Natural killer cell (primary cell): ENCODE results near the gene HDGFL3. TPM values are rescaled to one million over a fixed set of nuclear protein-coding genes. Genes with fewer than 3 reads are reported as not detected.

Experiments
- ATAC-seq, 3 donors: fragments of 150-1000 bp in 2 of 3; fragments of 200-7000 bp in 1 of 3; cut with Tn5 transposase; 1 replicate in 1 of 3; 2 replicates in 2 of 3; pipeline ENCODE4 v1.10.0; 2021; ENCODE audit warnings: mild to moderate bottlenecking in 2 of 3, moderate library complexity in 2 of 3
- DNase-seq, 2 donors: peaks; one replicate each; pipeline versions ENCODE4 v3.0.0 to v3.0.0-alpha.2; 2013 to 2021; ENCODE audit warnings: mixed read lengths in 1 of 2
- H3K27ac ChIP-seq: one replicate; pipeline ENCODE4 v1.5.1; 2013; ENCODE audit warnings: mild to moderate bottlenecking, low read length
- H3K27me3 ChIP-seq: one replicate; pipeline ENCODE4 v1.6.1; 2013; ENCODE audit warnings: low read length; ENCODE audit not compliant: control insufficient read depth, insufficient read depth
- H3K36me3 ChIP-seq: one replicate; pipeline ENCODE4 v1.6.1; 2013; ENCODE audit warnings: low read length; ENCODE audit not compliant: control insufficient read depth, insufficient read depth
- H3K4me1 ChIP-seq: one replicate; pipeline ENCODE4 v1.6.1; 2013; ENCODE audit warnings: low read length; ENCODE audit not compliant: control insufficient read depth, insufficient read depth
- H3K4me3 ChIP-seq: one replicate; pipeline ENCODE4 v1.5.1; 2013; ENCODE audit warnings: low read length
- H3K9me3 ChIP-seq: one replicate; pipeline ENCODE4 v1.6.1; 2013; ENCODE audit warnings: low read length; ENCODE audit not compliant: control insufficient read depth, insufficient read depth
- H3K27ac Mint-ChIP-seq, 2 donors: one replicate each; pipeline ENCODE4 v1.8.0; 2022; ENCODE audit warnings: mild to moderate bottlenecking in 2 of 2, mixed read lengths in 2 of 2, moderate library complexity in 1 of 2
- H3K27me3 Mint-ChIP-seq, 2 donors: one replicate each; pipeline ENCODE4 v1.8.0; 2022; ENCODE audit warnings: low read depth in 2 of 2, mixed read lengths in 2 of 2
- H3K36me3 Mint-ChIP-seq: one replicate; pipeline ENCODE4 v1.8.0; 2022; ENCODE audit warnings: mixed read lengths
- H3K4me1 Mint-ChIP-seq, 2 donors: one replicate each; pipeline ENCODE4 v1.8.0; 2022; ENCODE audit warnings: mixed read lengths in 2 of 2
- H3K4me3 Mint-ChIP-seq: one replicate; pipeline ENCODE4 v1.8.0; 2022; ENCODE audit warnings: mild to moderate bottlenecking, moderate library complexity, mixed read lengths
- H3K9me3 Mint-ChIP-seq, 2 donors: one replicate each; pipeline ENCODE4 v1.8.0; 2022; ENCODE audit warnings: mixed read lengths in 2 of 2
- WGBS: methylation state at CpG from one replicate; pipeline ENCODE4 v1.1.7; 2013; ENCODE audit warnings: missing lambda C conversion rate; ENCODE audit not compliant: insufficient coverage; 5-methylcytosine and 5-hydroxymethylcytosine counted together
- intact Hi-C: fragments of 100-400 bp; cut with micrococcal nuclease; formaldehyde crosslinking; loops from one replicate; pipeline ENCODE4 v1.14.2; 2022
- total RNA-seq, 4 donors: library from RNA; stranded (reverse); fragments of 120-200 nt in 1 of 4; gene quantifications; one replicate each; pipeline versions ENCODE4 v1.2.3 to v1.2.4, GENCODE V29; 2013 to 2022
- TF ChIP-seq, protein P1 (sequence below): fragments of 200-600 bp; IDR thresholded peaks from one replicate; pipeline ENCODE4 v1.8.0; 2022; ENCODE audit warnings: antibody characterized with exemption

Gene HDGFL3
- total RNA-seq, 3 donors from 2014 or later (not counting 1 experiment from before 2014, with no cell fraction given) = 13.0 to 25.3 (median 21.4) TPM

DNA sequence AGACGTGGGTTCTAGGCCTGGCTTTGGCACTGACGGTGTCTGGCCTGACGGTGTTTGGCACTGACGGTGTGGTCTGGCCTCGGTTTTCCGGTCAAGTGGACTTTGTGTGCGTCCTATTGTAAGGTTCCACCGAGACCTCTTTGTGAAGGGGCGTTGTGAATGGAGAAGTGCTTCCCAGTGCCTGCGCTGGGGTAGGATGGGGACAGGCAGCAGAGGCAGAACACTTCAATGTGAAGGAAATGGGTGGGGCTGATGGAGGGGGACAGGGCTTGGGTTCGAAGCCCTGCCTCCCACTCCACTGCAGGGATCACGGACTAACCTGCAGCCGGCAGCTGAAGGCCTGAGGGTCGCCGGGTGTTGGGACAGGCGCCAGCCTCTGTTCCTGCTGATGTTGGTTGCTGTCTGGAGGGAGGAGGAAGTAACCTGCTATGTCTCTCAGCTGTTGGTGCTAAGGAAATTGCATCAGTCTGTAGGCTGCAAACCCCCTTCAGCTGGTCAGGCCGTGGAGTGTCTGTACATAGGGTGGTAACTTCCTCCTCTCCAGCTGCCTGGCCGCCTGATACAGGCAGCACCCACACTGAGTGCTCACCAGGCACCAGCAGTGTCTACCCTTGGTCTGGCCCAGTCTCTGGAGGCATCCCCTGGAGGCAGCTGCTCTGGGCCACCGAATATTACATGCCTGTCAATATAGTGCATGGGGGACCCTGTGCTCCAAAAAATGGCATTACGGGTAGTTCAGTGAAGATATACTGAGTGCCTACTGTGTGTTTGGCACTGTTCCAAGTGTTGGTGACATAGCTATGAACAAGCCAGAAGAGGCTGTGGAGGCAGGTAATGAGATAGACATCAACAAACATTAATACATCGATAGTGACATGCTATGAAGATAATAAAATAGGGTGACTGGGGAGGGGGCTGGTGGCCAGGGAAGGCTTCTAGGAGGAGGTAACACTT is 99.1 kb downstream of the HDGFL3 start:
- H3K27me3 ChIP-seq = no peaks in the 10 kb centered on the region
- H3K27me3 Mint-ChIP-seq = peaks cover 0 to 8% of the 10 kb centered on the region in 2 donors

DNA sequence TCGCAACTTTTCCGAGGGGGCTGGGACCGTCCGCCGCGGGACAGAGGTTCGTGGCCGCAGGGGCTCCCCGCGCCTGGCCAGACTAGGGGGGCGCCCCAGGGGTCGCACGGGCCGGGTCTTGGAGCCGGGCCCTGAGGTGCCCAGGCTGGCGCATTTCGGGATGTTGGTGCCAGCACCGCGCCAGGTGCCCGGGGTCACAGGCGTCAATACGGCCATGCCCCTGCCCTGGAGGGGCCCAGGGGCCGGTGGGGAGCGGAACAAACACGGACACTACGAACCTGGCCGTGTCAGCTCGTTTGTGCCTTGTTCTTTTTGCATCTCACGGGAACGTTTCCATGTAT is 99.8 kb downstream of the HDGFL3 start:
- Histone ChIP-seq H3K4me3 (peak overlapping the region; percentile 47), H3K27me3 (no peaks in the 10 kb centered on the region), H3K9me3 (no peaks in the 10 kb centered on the region), H3K36me3 (no peaks in the 10 kb centered on the region), H3K4me1 (peaks cover 25% of the 10 kb centered on the region), H3K27ac (peak overlapping the region; percentile 68)
- TF ChIP-seq, protein P1, sequence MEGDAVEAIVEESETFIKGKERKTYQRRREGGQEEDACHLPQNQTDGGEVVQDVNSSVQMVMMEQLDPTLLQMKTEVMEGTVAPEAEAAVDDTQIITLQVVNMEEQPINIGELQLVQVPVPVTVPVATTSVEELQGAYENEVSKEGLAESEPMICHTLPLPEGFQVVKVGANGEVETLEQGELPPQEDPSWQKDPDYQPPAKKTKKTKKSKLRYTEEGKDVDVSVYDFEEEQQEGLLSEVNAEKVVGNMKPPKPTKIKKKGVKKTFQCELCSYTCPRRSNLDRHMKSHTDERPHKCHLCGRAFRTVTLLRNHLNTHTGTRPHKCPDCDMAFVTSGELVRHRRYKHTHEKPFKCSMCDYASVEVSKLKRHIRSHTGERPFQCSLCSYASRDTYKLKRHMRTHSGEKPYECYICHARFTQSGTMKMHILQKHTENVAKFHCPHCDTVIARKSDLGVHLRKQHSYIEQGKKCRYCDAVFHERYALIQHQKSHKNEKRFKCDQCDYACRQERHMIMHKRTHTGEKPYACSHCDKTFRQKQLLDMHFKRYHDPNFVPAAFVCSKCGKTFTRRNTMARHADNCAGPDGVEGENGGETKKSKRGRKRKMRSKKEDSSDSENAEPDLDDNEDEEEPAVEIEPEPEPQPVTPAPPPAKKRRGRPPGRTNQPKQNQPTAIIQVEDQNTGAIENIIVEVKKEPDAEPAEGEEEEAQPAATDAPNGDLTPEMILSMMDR = no peak
- intact Hi-C loops = loop anchor here (5.0 kb wide), 1 partner anchor 96 kb away; the partner anchor contains the start of gene C15orf40
- Mint-ChIP-seq H3K9me3 (no peaks in the 10 kb centered on the region), H3K36me3 (no peaks in the 10 kb centered on the region), H3K4me3 (peak overlapping the region; percentile 97), H3K4me1 (peaks cover 26 to 41% of the 10 kb centered on the region in 2 donors), H3K27me3 (peaks cover 0 to 8% of the 10 kb centered on the region in 2 donors), H3K27ac (peak overlapping the region; percentile 69 to 96)
- ATAC-seq (no peak), DNase-seq (no peak)
- WGBS = 3% methylated on average over 30 of the region's 30 CpGs

More for the DNA sequence above, 99.1 kb downstream of the HDGFL3 start:
- intact Hi-C loops = loop anchor here (5.0 kb wide), 1 partner anchor 96 kb away; the partner anchor contains the start of gene C15orf40
- Mint-ChIP-seq H3K4me3 (peak overlapping the region; percentile 97), H3K4me1 (peaks cover 26 to 41% of the 10 kb centered on the region in 2 donors), H3K36me3 (no peaks in the 10 kb centered on the region), H3K9me3 (no peaks in the 10 kb centered on the region), H3K27ac (peak overlapping the region; percentile 69 to 96)
- Histone ChIP-seq H3K27ac (peak overlapping the region; percentile 68), H3K36me3 (no peaks in the 10 kb centered on the region), H3K4me3 (peak overlapping the region; percentile 47), H3K4me1 (peaks cover 25% of the 10 kb centered on the region), H3K9me3 (no peaks in the 10 kb centered on the region)
- DNase-seq = peak; percentile 32 to 35
- peak; percentile 82 to 90 (median 87) for ATAC-seq
- TF ChIP-seq, protein P1 = no peak
- WGBS = 12% methylated on average over 21 of the region's 21 CpGs

DNA sequence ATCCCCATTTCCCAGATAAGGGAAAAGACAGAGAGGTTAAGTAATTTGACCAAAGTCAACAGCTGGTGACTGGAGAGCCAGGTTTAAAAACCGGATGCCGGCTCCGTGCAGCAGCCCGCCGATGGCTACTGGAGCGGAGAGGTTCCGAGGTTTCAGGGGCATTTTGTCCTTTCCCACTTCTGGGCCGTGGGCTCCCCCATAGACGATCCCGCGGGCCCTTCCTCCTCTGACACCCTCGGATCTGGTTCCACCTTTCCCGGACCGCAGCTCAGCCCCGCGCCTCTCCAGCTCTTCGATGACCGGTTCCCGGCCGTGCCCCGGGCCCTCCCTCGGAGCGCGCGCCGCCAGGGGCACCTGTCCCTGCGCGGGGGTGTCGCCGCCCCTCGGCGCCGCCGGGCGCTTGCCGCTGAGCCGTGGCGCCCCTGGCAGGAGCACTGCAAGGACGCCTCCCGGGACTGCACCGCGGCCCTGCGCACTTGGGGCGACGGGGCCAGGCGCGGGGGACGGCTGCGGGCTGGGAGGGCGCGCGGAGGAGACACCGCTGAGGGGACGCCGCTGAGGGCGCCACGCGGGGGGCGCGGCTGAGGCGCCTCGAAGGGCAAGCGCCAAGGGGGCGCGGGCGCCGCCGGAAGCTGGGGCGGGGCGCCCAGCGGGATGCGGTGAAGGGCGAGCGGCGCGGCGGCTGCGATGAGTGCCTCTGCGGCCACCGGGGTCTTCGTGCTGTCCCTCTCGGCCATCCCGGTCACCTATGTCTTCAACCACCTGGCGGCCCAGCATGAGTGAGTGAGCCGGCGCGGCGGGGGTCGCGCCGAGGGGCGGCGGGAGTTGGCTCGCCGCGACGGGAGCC is 100.4 kb downstream of the HDGFL3 start, which contains the start of gene TM6SF1:
TSS of gene TM6SF1 (plus strand) at position 652 of the 847 bp plus-strand sequence. CDS start at position 688, 36 bp downstream.
- H3K4me1 Mint-ChIP-seq = peaks cover 26 to 38% of the 10 kb centered on the region in 2 donors
- peaks cover 25% of the 10 kb centered on the region for H3K4me1 ChIP-seq
- no peaks in the 10 kb centered on the region for H3K9me3 ChIP-seq
- DNase-seq (peak; percentile 17 to 42), ATAC-seq (peak; percentile 52 to 56 (median 55))
- H3K27ac ChIP-seq = peak within 1 kb of the TSS; percentile 68
- no peaks in the 10 kb centered on the region for H3K9me3 Mint-ChIP-seq
- H3K36me3 ChIP-seq = no peaks in the 10 kb centered on the region
- H3K27me3 ChIP-seq = no peaks in the 10 kb centered on the region
- H3K27ac Mint-ChIP-seq = peak within 1 kb of the TSS; percentile 69 to 96
- H3K36me3 Mint-ChIP-seq = no peaks in the 10 kb centered on the region
- TF ChIP-seq, protein P1 = no peak
- peaks cover 5 to 8% of the 10 kb centered on the region in 2 donors for H3K27me3 Mint-ChIP-seq
- intact Hi-C loops = loop anchor here (5.0 kb wide), 1 partner anchor 95 kb away; the partner anchor contains the start of gene C15orf40
- peak within 1 kb of the TSS; percentile 97 for H3K4me3 Mint-ChIP-seq
- WGBS = 1% methylated on average over 97 of the region's 97 CpGs
- H3K4me3 ChIP-seq = peak within 1 kb of the TSS; percentile 47
